T-cell (primary cell): ENCODE results near the gene RELCH. TPM values are rescaled to one million over a fixed set of nuclear protein-coding genes. Genes with fewer than 3 reads are reported as not detected.

ENCODE experiments used
- ATAC-seq, 4 experiments: fragments of 200-7000 bp in 3 of 4; fragments of 150-1000 bp in 1 of 4; cut with Tn5 transposase; replicated peaks in 1 of 4; 1 replicate in 3 of 4; 2 replicates in 1 of 4; pipeline ENCODE4 v1.10.0; 2021; ENCODE audit warnings: moderate library complexity in 3 of 4, mild to moderate bottlenecking in 2 of 4, moderate number of reproducible peaks in 1 of 4
- CTCF ChIA-PET, 2 donors: fragments of 300-600 bp; sonication (Branson Sonifier 250); formaldehyde crosslinking; loops; one replicate each; lab custom pipeline; 2022; ENCODE audit warnings: antibody characterized with exemption in 2 of 2; lab: Charles Lee
- POLR2A ChIA-PET, 2 donors: fragments of 300-600 bp; sonication (Branson Sonifier 250); formaldehyde crosslinking; loops; one replicate each; lab custom pipeline; 2022; ENCODE audit warnings: antibody characterized with exemption in 2 of 2; lab: Charles Lee
- DNase-seq, 35 experiments: peaks; one replicate each; pipeline versions ENCODE4 v3.0.0 to v3.0.0-alpha.2; 2013 to 2023
- H3K27ac ChIP-seq: one replicate; pipeline ENCODE4 v1.5.1; 2013; ENCODE audit warnings: low read length
- H3K27me3 ChIP-seq, 2 experiments: replicated peaks in 1 of 2; 1 replicate in 1 of 2; 2 replicates in 1 of 2; pipeline versions ENCODE4 v1.6.1 to v1.7.0; 2013; ENCODE audit warnings: low read length in 1 of 2, mixed read lengths in 1 of 2; ENCODE audit not compliant: control insufficient read depth in 2 of 2, insufficient read depth in 2 of 2; ENCODE audit errors: extremely low read depth in 1 of 2
- H3K36me3 ChIP-seq, 2 donors: 1 replicate in 1 of 2; 2 replicates in 1 of 2; pipeline versions ENCODE4 v1.6.1 to v1.7.0; 2013; ENCODE audit warnings: low read length in 1 of 2; ENCODE audit not compliant: control insufficient read depth in 2 of 2, insufficient read depth in 1 of 2; ENCODE audit errors: extremely low read depth in 1 of 2
- H3K4me1 ChIP-seq, 2 experiments: 1 replicate in 1 of 2; 2 replicates in 1 of 2; pipeline versions ENCODE4 v1.6.1 to v1.7.0; 2013; ENCODE audit warnings: low read length in 2 of 2, mixed read lengths in 1 of 2; ENCODE audit not compliant: insufficient read depth in 2 of 2, control insufficient read depth in 1 of 2; ENCODE audit errors: extremely low read depth in 1 of 2
- H3K4me3 ChIP-seq, 2 donors: 1 replicate in 1 of 2; 2 replicates in 1 of 2; pipeline versions ENCODE4 v1.5.1 to v1.7.0; 2013; ENCODE audit warnings: mild to moderate bottlenecking in 2 of 2, low read length in 1 of 2, moderate library complexity in 1 of 2; ENCODE audit not compliant: control insufficient read depth in 1 of 2; ENCODE audit errors: extremely low read depth in 1 of 2
- H3K9me3 ChIP-seq: 2 replicates; pipeline ENCODE4 v1.7.0; 2013
- H3K27ac Mint-ChIP-seq, 2 donors: one replicate each; pipeline ENCODE4 v1.8.0; 2020 to 2021; ENCODE audit warnings: mild to moderate bottlenecking in 2 of 2, mixed read lengths in 2 of 2
- H3K27me3 Mint-ChIP-seq, 2 donors: one replicate each; pipeline ENCODE4 v1.8.0; 2021 to 2022; ENCODE audit warnings: mixed read lengths in 2 of 2
- H3K36me3 Mint-ChIP-seq: one replicate; pipeline ENCODE4 v1.8.0; 2021; ENCODE audit warnings: mixed read lengths
- H3K4me1 Mint-ChIP-seq, 3 donors: one replicate each; pipeline ENCODE4 v1.8.0; 2020 to 2022; ENCODE audit warnings: mixed read lengths in 3 of 3, mild to moderate bottlenecking in 1 of 3
- H3K4me3 Mint-ChIP-seq, 3 donors: one replicate each; pipeline ENCODE4 v1.8.0; 2020 to 2022; ENCODE audit warnings: mild to moderate bottlenecking in 3 of 3, mixed read lengths in 3 of 3, moderate library complexity in 3 of 3
- H3K9me3 Mint-ChIP-seq, 3 donors: one replicate each; pipeline ENCODE4 v1.8.0; 2020 to 2022; ENCODE audit warnings: mixed read lengths in 3 of 3
- WGBS: methylation state at CpG from one replicate; pipeline ENCODE4 v1.1.5; 2013; ENCODE audit warnings: missing lambda C conversion rate; ENCODE audit not compliant: insufficient coverage; 5-methylcytosine and 5-hydroxymethylcytosine counted together
- total RNA-seq, 35 experiments: library from RNA in 6 of 35; stranded (reverse) in 6 of 35; fragments of 120-200 nt in 1 of 35; gene quantifications; one replicate each; pipeline versions ENCODE4 v1.2.1 to v1.2.4 and lab custom pipeline; 2013 to 2026

The RELCH gene
- total RNA-seq, 5 donors from 2014 or later (not counting 1 experiment from before 2014, with no cell fraction given) = 46.5 to 68.1 (median 51.5) TPM

DNA sequence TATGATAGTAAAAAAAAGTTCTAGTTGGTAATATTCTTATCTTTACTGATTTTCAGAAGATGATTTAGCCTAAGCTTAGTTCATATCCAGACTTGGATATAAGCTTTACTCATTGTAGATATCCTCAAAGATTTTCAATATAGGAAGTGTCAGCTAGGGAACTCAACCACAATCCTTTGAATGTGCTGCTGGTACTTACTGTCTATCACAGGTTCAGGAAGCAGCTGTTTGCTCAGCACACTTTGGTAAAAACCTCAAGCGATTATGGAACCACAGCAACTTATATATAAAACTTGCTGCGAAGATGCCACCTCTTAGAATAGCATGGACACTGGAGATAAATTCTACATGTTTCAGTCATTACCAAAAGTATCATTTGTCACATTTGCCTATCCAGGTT lies 77.9 kb downstream of the RELCH start:
- no CpG with 5 or more reads among the region's 2 CpGs for WGBS

DNA sequence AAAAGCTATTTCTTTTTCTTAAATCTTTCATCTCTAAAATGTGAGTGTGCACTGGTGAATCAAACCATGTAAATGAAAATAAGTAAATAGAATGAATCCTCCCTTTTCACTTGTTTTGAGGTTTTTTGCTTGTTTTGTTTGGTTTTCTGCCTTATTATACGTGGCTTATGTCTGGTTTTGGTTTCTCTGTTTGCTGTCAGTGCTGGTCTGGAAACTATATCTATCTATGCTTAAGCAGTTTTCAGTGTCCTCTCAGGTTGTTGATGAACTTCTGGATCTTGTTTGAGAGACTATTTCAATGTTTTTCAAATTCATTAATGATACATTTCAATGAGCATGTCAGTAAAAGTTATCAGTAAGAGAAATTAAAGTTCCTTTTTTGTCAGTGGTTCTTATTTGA lies 90.0 kb downstream of the RELCH start:
- Histone ChIP-seq H3K4me1 (no peaks in the 10 kb centered on the region), H3K27me3 (no peaks in the 10 kb centered on the region), H3K36me3 (peaks cover 7 to 39% of the 10 kb centered on the region in 2 donors), H3K9me3 (no peaks in the 10 kb centered on the region), H3K4me3 (no peak overlapping the region), H3K27ac (no peak overlapping the region)
- Mint-ChIP-seq H3K4me3 (no peak overlapping the region), H3K27me3 (no peaks in the 10 kb centered on the region), H3K27ac (no peak overlapping the region), H3K9me3 (no peaks in the 10 kb centered on the region), H3K36me3 (peaks cover 27% of the 10 kb centered on the region), H3K4me1 (peaks cover 2 to 7% (median 6%) of the 10 kb centered on the region in 3 donors)
- ATAC-seq (no peak), DNase-seq (no peak)
- 100% methylated on average over 1 of the region's 1 CpG for WGBS
- CTCF ChIA-PET = interaction anchor here in 1 of 2 donors (0.6 kb wide), 1 partner anchor 10 kb away, joined by 4 read pairs; no protein-coding TSS in a partner anchor
- POLR2A ChIA-PET = no interaction called here

More for the DNA sequence above, 77.9 kb downstream of the RELCH start:
- H3K27me3 Mint-ChIP-seq = no peaks in the 10 kb centered on the region
- ATAC-seq (no peak), DNase-seq (no peak)
- H3K4me1 ChIP-seq = no peaks in the 10 kb centered on the region
- peaks cover 37% of the 10 kb centered on the region for H3K36me3 Mint-ChIP-seq
- H3K9me3 Mint-ChIP-seq = no peaks in the 10 kb centered on the region
- POLR2A ChIA-PET = no interaction called here
- no peaks in the 10 kb centered on the region for H3K9me3 ChIP-seq
- peaks cover 9 to 46% of the 10 kb centered on the region in 2 donors for H3K36me3 ChIP-seq
- peaks cover 6 to 7% (median 6%) of the 10 kb centered on the region in 3 donors for H3K4me1 Mint-ChIP-seq
- H3K4me3 Mint-ChIP-seq = no peak overlapping the region
- CTCF ChIA-PET = interaction anchor here in 1 of 2 donors (0.7 to 1.5 kb wide), 4 partner anchors 10 to 81 kb away, joined by 3 to 5 read pairs (median 3); no protein-coding TSS in a partner anchor
- no peak overlapping the region for H3K27ac Mint-ChIP-seq
- no peaks in the 10 kb centered on the region for H3K27me3 ChIP-seq
- H3K4me3 ChIP-seq = no peak overlapping the region
- H3K27ac ChIP-seq = no peak overlapping the region

DNA sequence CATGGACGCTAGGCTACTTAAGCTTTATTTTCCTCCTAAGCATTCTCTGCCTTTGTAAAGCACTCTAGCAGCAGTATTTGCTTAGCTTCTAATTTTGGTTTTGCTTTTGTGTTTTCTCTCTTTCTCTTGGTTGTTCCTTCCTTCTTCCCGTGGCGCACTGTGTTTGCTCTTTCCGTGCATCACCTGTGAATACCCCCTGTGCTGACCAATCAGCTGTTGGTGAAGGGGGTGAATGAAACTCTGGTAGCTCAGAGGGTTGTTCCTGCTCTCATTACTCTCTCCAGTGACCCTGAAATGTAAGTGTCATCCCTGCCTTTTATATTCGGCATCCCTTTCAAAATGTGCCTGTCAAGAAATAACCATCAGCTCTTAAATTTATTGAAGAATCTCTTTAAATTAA lies 92.5 kb downstream of the RELCH start:
- ChIA-PET CTCF (interaction anchor here (0.9 to 1.0 kb wide), 2 partner anchors 31 kb away, joined by 3 read pairs; no protein-coding TSS in a partner anchor), POLR2A (no interaction called here)
- Histone ChIP-seq H3K36me3 (peaks cover 7 to 56% of the 10 kb centered on the region in 2 donors), H3K27ac (no peak overlapping the region), H3K4me1 (no peaks in the 10 kb centered on the region), H3K9me3 (no peaks in the 10 kb centered on the region), H3K27me3 (no peaks in the 10 kb centered on the region), H3K4me3 (no peak overlapping the region)
- Mint-ChIP-seq H3K27me3 (no peaks in the 10 kb centered on the region), H3K36me3 (peaks cover 43% of the 10 kb centered on the region), H3K9me3 (no peaks in the 10 kb centered on the region), H3K4me3 (no peak overlapping the region), H3K4me1 (peaks cover 2 to 7% (median 6%) of the 10 kb centered on the region in 3 donors), H3K27ac (no peak overlapping the region)
- DNase-seq (no peak), ATAC-seq (no peak)
- 80% methylated on average over 1 of the region's 5 CpGs for WGBS

DNA sequence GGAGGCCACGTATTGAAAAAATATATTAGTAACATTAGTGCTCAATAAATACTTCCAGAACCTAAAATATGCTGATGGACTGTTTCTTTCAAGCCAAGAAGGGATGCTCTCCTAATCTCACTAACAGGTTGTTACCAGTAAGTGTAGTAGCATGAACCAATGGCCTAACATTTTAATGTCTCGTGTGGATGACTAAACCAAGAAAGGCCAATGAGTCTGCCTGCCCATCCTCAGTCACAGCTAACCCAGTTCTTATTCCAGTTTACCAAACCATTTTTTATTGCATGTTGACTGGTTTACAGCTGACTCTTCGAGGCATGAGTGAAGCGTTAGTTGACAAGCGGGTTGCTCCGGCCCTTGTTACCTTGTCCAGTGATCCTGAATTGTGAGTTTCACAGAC lies 93.0 kb downstream of the RELCH start:
- H3K4me3 Mint-ChIP-seq = no peak overlapping the region
- ChIA-PET POLR2A (no interaction called here), CTCF (interaction anchor here in 1 of 2 donors (1.0 kb wide), 1 partner anchor 31 kb away, joined by 3 read pairs; no protein-coding TSS in a partner anchor)
- ATAC-seq (no peak), DNase-seq (no peak)
- Histone ChIP-seq H3K27me3 (no peaks in the 10 kb centered on the region), H3K27ac (no peak overlapping the region), H3K9me3 (no peaks in the 10 kb centered on the region), H3K4me3 (no peak overlapping the region), H3K4me1 (no peaks in the 10 kb centered on the region), H3K36me3 (peaks cover 7 to 57% of the 10 kb centered on the region in 2 donors)
- no peak overlapping the region for H3K27ac Mint-ChIP-seq
- peaks cover 2 to 7% (median 6%) of the 10 kb centered on the region in 3 donors for H3K4me1 Mint-ChIP-seq
- no peaks in the 10 kb centered on the region for H3K9me3 Mint-ChIP-seq
- no peaks in the 10 kb centered on the region for H3K27me3 Mint-ChIP-seq
- H3K36me3 Mint-ChIP-seq = peaks cover 46% of the 10 kb centered on the region
- WGBS = 100% methylated on average over 5 of the region's 6 CpGs

DNA sequence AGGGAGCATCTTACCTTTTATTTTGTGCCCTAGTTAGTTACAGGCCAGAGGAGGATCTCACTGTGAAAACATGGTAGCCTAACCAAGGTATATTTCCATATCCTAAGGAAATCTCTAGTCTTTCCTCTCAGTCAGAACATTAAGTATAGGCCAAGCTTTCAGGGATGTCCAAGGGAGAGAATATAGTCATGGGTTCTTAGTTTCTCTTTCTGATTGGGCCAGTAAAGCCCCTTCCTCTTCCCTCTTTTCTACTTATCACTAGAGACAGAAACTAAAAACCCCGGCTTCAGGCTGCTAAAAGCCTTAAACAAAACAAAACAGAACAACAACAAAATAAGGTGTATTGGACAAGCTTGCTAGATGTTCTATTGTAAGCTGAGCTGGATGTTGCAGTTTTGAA lies 93.7 kb downstream of the RELCH start:
- no peaks in the 10 kb centered on the region for H3K4me1 ChIP-seq
- peaks cover 51% of the 10 kb centered on the region for H3K36me3 Mint-ChIP-seq
- WGBS = no CpG with 5 or more reads among the region's 1 CpG
- no peaks in the 10 kb centered on the region for H3K27me3 ChIP-seq
- no peak overlapping the region for H3K27ac Mint-ChIP-seq
- CTCF ChIA-PET = no interaction called here
- H3K9me3 ChIP-seq = no peaks in the 10 kb centered on the region
- peaks cover 7 to 57% of the 10 kb centered on the region in 2 donors for H3K36me3 ChIP-seq
- no peak overlapping the region for H3K27ac ChIP-seq
- DNase-seq (no peak), ATAC-seq (no peak)
- POLR2A ChIA-PET = no interaction called here
- H3K9me3 Mint-ChIP-seq = no peaks in the 10 kb centered on the region
- no peak overlapping the region for H3K4me3 Mint-ChIP-seq
- H3K4me3 ChIP-seq = no peak overlapping the region
- H3K4me1 Mint-ChIP-seq = peaks cover 2 to 7% (median 6%) of the 10 kb centered on the region in 3 donors
- no peaks in the 10 kb centered on the region for H3K27me3 Mint-ChIP-seq

DNA sequence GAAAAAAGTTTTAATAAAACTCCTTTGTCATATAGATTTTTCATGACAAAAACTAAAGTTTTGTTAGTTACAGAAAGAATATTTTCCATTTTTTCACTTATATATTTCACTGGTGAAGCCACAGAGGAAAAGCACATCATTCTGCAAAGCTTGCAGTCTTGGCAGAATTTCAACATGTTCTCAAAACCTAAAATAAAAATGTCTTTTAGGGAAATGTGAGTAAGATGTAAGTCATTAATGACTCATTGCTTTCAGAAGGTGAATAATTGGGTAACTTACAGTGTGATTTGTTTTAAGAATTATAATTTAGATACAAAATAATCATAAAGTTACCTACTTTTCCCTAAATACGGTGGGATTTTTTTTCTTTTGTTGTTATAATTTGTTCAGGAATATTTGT lies 94.6 kb downstream of the RELCH start:
- WGBS = no CpG with 5 or more reads among the region's 1 CpG
- Mint-ChIP-seq H3K27ac (no peak overlapping the region), H3K4me3 (no peak overlapping the region), H3K4me1 (peaks cover 2 to 7% (median 6%) of the 10 kb centered on the region in 3 donors), H3K27me3 (no peaks in the 10 kb centered on the region), H3K9me3 (no peaks in the 10 kb centered on the region), H3K36me3 (peaks cover 51% of the 10 kb centered on the region)
- no peak overlapping the region for H3K4me3 ChIP-seq
- H3K27me3 ChIP-seq = no peaks in the 10 kb centered on the region
- POLR2A ChIA-PET = no interaction called here
- no peak overlapping the region for H3K27ac ChIP-seq
- H3K9me3 ChIP-seq = no peaks in the 10 kb centered on the region
- ATAC-seq = no peak
- peaks cover 7 to 57% of the 10 kb centered on the region in 2 donors for H3K36me3 ChIP-seq
- H3K4me1 ChIP-seq = no peaks in the 10 kb centered on the region
- no peak for DNase-seq
- CTCF ChIA-PET = no interaction called here
